K562 (cell line): Measurements from ENCODE around the gene SFI1. TPM values are rescaled to one million over a fixed set of nuclear protein-coding genes. Genes with fewer than 3 reads are reported as not detected.

Source experiments
- CBX1 ChIP-seq: sonication (generic); IDR thresholded peaks from 2 replicates; pipeline ENCODE4 v1.6.1; 2016; ENCODE audit warnings: antibody characterized with exemption, low read depth, mild to moderate bottlenecking
- DEAF1 ChIP-seq: fragments of 450-650 bp; formaldehyde crosslinking; IDR thresholded peaks from 2 replicates; pipeline ENCODE4 v1.4.0; 2020; ENCODE audit warnings: mild to moderate bottlenecking, moderate library complexity
- E2F1 ChIP-seq: sonication (generic); formaldehyde crosslinking; IDR thresholded peaks from 2 replicates; pipeline ENCODE4 v1.8.1; 2023; ENCODE audit warnings: mild to moderate bottlenecking, missing genetic modification reagents, moderate library complexity
- EWSR1 ChIP-seq: fragments of 450-650 bp; IDR thresholded peaks from 2 replicates; pipeline ENCODE4 v1.6.1; 2018; ENCODE audit warnings: borderline replicate concordance, mild to moderate bottlenecking, low read depth, moderate library complexity; ENCODE audit not compliant: partially characterized antibody
- GTF2E2 ChIP-seq: fragments of 200-800 bp; sonication (Bioruptor generic); IDR thresholded peaks from 2 replicates; pipeline ENCODE4 v1.6.1; 2016; ENCODE audit warnings: missing genetic modification characterization, missing compliant biosample characterization
- HBP1 ChIP-seq: fragments of 450-650 bp; formaldehyde crosslinking; IDR thresholded peaks from 2 replicates; pipeline ENCODE4 v1.4.0; 2022; ENCODE audit warnings: missing genetic modification characterization
- HDAC3 ChIP-seq: fragments of 450-650 bp; IDR thresholded peaks from 2 replicates; pipeline ENCODE4 v1.6.1; 2018; ENCODE audit warnings: borderline replicate concordance, mild to moderate bottlenecking, moderate library complexity; ENCODE audit not compliant: partially characterized antibody
- MAFF ChIP-seq: IDR thresholded peaks from 2 replicates; pipeline ENCODE4 v1.6.1; 2012; ENCODE audit warnings: low read length, improper control_type of control experiment
- MAFK ChIP-seq: IDR thresholded peaks from 2 replicates; pipeline ENCODE4 v1.6.1; 2011; ENCODE audit warnings: low read length, improper control_type of control experiment
- NONO ChIP-seq, 2 experiments: fragments of 200-400 bp in 1 of 2; fragments of 450-650 bp in 1 of 2; formaldehyde crosslinking in 1 of 2; IDR thresholded peaks; 2 replicates each; pipeline ENCODE4 v1.6.1; 2017; ENCODE audit warnings: low read depth in 2 of 2, mild to moderate bottlenecking in 2 of 2, moderate library complexity in 2 of 2, low read length in 1 of 2
- ZBTB9 ChIP-seq: fragments of 450-650 bp; formaldehyde crosslinking; IDR thresholded peaks from 2 replicates; pipeline ENCODE4 v1.4.0; 2020; ENCODE audit warnings: mild to moderate bottlenecking, moderate library complexity
- ZNF282 ChIP-seq: sonication (generic); formaldehyde crosslinking; IDR thresholded peaks from 2 replicates; pipeline ENCODE4 v1.8.1; 2023; ENCODE audit warnings: missing genetic modification reagents
- ZNF766 ChIP-seq: fragments of 200-800 bp; sonication (Bioruptor generic); conservative IDR thresholded peaks from 2 replicates; pipeline ENCODE4 v1.6.1; 2016; ENCODE audit warnings: missing genetic modification characterization, missing compliant biosample characterization
- polyA plus RNA-seq, 8 experiments: library from polyadenylated mRNA; depleted of rRNA in 4 of 8; stranded (reverse) in 5 of 8; unstranded in 3 of 8; fragments of >200 nt; fragmentation: Nextera tagmentation in 2 of 8; fragmentation: Illumina TruSeq in 1 of 8; extraction: Ambion mirVana in 2 of 8; extraction: Trizol in 1 of 8; gene quantifications; 2 replicates each; pipeline versions ENCODE4 v1.2.1 to v1.2.3, GENCODE V29; 2011 to 2014; ENCODE audit warnings: inconsistent platforms in 1 of 8, missing spikeins in 1 of 8
- total RNA-seq, 7 experiments: library from RNA; depleted of rRNA in 6 of 7; stranded (reverse); fragments of >200 nt in 6 of 7; fragmentation: Illumina TruSeq in 2 of 7; extraction: Trizol in 2 of 7; gene quantifications; 2 replicates each; pipeline versions ENCODE4 v1.2.1 to v1.2.3, GENCODE V29; 2011 to 2021; ENCODE audit warnings: low replicate concordance in 1 of 7
- TF ChIP-seq, protein P1 (sequence below): sonication (generic); formaldehyde crosslinking; IDR thresholded peaks from 2 replicates; pipeline ENCODE4 v1.8.0; 2022; ENCODE audit warnings: missing genetic modification reagents, mild to moderate bottlenecking, moderate library complexity, borderline replicate concordance
- TF ChIP-seq, protein P2 (sequence below): fragments of 250-450 bp; sonication (Bioruptor Pico); IDR thresholded peaks from 2 replicates; pipeline ENCODE4 v1.5.0; 2022; ENCODE audit warnings: mild to moderate bottlenecking
- TF ChIP-seq, protein P3 (sequence below): sonication (generic); formaldehyde crosslinking; IDR thresholded peaks from 2 replicates; pipeline ENCODE4 v1.8.0; 2022; ENCODE audit warnings: mild to moderate bottlenecking, missing genetic modification reagents

Gene SFI1
- total and polyA plus RNA-seq, 9 of the 15 experiments (the other 6 are each of a cell fraction or from before 2014, with no cell fraction given) = 3.0 to 25.6 (median 14.1) TPM

DNA sequence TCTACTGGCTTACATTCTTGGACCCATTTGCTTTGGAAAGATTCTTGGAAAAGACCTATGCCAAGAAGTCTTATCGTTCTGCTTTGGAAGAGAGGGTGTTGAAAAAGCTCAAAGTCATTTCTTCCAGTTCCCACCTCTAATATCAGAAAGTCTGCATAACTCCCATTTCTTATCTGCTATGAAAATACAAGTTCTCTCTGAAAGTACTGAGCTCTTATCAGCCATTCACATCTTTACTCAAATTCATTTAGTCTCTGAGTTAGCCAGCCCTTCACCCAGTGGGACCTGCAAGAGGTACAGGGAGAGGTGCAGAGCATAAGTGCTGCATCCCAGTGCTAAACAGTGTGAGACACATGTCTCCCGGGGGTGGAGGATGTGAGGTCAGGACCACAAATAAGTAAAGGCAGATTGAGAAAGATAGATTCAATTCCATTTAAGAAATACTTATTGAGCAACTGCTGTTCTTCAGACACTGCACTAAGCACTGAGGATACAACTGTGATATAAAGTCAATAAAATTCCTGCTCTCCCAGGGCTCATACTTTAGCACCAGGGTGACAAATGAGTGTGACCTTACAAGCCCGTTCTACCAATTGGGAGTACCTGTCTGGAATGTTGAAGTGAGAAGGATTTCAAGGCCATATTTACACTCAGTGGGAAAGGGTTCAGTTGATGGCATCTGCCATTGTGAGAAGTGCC is 89.0 kb downstream of the SFI1 start (continued):
- TF ChIP-seq, protein P1, sequence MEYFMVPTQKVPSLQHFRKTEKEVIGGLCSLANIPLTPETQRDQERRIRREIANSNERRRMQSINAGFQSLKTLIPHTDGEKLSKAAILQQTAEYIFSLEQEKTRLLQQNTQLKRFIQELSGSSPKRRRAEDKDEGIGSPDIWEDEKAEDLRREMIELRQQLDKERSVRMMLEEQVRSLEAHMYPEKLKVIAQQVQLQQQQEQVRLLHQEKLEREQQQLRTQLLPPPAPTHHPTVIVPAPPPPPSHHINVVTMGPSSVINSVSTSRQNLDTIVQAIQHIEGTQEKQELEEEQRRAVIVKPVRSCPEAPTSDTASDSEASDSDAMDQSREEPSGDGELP = no peak
- TF ChIP-seq HDAC3 (peak; percentile 17), ZBTB9 (CRISPR knock-in tag) (no peak), ZNF282 (no peak), CBX1 (no peak), DEAF1 (CRISPR knock-in tag) (no peak), NONO (IDR thresholded peaks at IDR 0.05; ENCODE audit: low read depth in 2 of 2, low read length in 1 of 2) (no peak), EWSR1 (no peak), HBP1 (CRISPR knock-in tag) (no peak), MAFF (no peak; the same call in 1 of the 2 replicates), GTF2E2 (tag) (no peak), ZNF766 (no peak), E2F1 (no peak), MAFK (0 out of 2 replicates have a peak, but pooled peaks have one; percentile 10)
- TF ChIP-seq, protein P2, sequence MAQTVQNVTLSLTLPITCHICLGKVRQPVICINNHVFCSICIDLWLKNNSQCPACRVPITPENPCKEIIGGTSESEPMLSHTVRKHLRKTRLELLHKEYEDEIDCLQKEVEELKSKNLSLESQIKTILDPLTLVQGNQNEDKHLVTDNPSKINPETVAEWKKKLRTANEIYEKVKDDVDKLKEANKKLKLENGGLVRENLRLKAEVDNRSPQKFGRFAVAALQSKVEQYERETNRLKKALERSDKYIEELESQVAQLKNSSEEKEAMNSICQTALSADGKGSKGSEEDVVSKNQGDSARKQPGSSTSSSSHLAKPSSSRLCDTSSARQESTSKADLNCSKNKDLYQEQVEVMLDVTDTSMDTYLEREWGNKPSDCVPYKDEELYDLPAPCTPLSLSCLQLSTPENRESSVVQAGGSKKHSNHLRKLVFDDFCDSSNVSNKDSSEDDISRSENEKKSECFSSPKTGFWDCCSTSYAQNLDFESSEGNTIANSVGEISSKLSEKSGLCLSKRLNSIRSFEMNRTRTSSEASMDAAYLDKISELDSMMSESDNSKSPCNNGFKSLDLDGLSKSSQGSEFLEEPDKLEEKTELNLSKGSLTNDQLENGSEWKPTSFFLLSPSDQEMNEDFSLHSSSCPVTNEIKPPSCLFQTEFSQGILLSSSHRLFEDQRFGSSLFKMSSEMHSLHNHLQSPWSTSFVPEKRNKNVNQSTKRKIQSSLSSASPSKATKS (CRISPR knock-in tag) = no peak
- TF ChIP-seq, protein P3, sequence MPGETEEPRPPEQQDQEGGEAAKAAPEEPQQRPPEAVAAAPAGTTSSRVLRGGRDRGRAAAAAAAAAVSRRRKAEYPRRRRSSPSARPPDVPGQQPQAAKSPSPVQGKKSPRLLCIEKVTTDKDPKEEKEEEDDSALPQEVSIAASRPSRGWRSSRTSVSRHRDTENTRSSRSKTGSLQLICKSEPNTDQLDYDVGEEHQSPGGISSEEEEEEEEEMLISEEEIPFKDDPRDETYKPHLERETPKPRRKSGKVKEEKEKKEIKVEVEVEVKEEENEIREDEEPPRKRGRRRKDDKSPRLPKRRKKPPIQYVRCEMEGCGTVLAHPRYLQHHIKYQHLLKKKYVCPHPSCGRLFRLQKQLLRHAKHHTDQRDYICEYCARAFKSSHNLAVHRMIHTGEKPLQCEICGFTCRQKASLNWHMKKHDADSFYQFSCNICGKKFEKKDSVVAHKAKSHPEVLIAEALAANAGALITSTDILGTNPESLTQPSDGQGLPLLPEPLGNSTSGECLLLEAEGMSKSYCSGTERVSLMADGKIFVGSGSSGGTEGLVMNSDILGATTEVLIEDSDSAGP = no peak
